Mesodermal cell (in vitro differentiated cells): ENCODE data around the gene NUTM1.
"Not testable (repeated sequence)": the region's sequence is repeated elsewhere in the genome, so short reads cannot be mapped to it uniquely, and the experiment has no call there.

ENCODE experiments used
- H3K27ac ChIP-seq: 2 replicates; pipeline ENCODE4 v1.7.0; 2013; ENCODE audit warnings: mild to moderate bottlenecking, low read depth, low read length, moderate library complexity; ENCODE audit not compliant: severe bottlenecking
- H3K36me3 ChIP-seq: 2 replicates; pipeline ENCODE4 v1.7.1; 2013; ENCODE audit warnings: mild to moderate bottlenecking, low read length, moderate library complexity; ENCODE audit not compliant: control insufficient read depth, insufficient read depth
- H3K4me1 ChIP-seq: one replicate; pipeline ENCODE4 v1.7.1; 2013; ENCODE audit warnings: mild to moderate bottlenecking, low read length; ENCODE audit not compliant: insufficient read depth, control insufficient read depth, poor library complexity, severe bottlenecking
- H3K4me3 ChIP-seq: 2 replicates; pipeline ENCODE4 v1.7.0; 2013; ENCODE audit warnings: low read length, control low read depth, mild to moderate bottlenecking; ENCODE audit not compliant: insufficient read depth, poor library complexity, severe bottlenecking; ENCODE audit errors: extremely low read depth
- H3K9me3 ChIP-seq: 2 replicates; pipeline ENCODE4 v1.7.1; 2013; ENCODE audit warnings: mild to moderate bottlenecking, low read length, moderate library complexity; ENCODE audit not compliant: control insufficient read depth
- WGBS, 2 experiments: methylation state at CpG; one replicate each; pipeline ENCODE4 v1.1.5; 2013; ENCODE audit warnings: missing lambda C conversion rate in 2 of 2; ENCODE audit not compliant: insufficient coverage in 2 of 2; 5-methylcytosine and 5-hydroxymethylcytosine counted together

NUTM1 gene

GRCh38 chr15:34389594-34390086 is 46.5 kb downstream of the NUTM1 start:
- WGBS, 2 experiments: no CpG with 5 or more reads among the region's 16 CpGs
- H3K36me3 ChIP-seq, H3K4me3 ChIP-seq, H3K9me3 ChIP-seq, H3K27ac ChIP-seq, H3K4me1 ChIP-seq: not testable (repeated sequence)

- H3K4me1 ChIP-seq, H3K36me3 ChIP-seq, H3K9me3 ChIP-seq, H3K27ac ChIP-seq, H3K4me3 ChIP-seq: not testable (repeated sequence)
- no CpG with 5 or more reads among the region's 2 CpGs for WGBS, 2 experiments
These were observed 49.9 kb downstream of the NUTM1 start for GRCh38 chr15:34392981-34393380.

GRCh38 chr15:34397637-34398259 is 54.6 kb downstream of the NUTM1 start:
- not testable (repeated sequence) for H3K9me3 ChIP-seq, H3K27ac ChIP-seq, H3K4me3 ChIP-seq, H3K36me3 ChIP-seq, H3K4me1 ChIP-seq
- no CpG with 5 or more reads among the region's 6 CpGs for WGBS, 2 experiments

- not testable (repeated sequence) for H3K36me3 ChIP-seq, H3K4me3 ChIP-seq, H3K4me1 ChIP-seq, H3K9me3 ChIP-seq, H3K27ac ChIP-seq
- WGBS, 2 experiments: no CpG with 5 or more reads among the region's 4 CpGs
These were observed 60.1 kb downstream of the NUTM1 start for GRCh38 chr15:34403160-34403598.

GRCh38 chr15:34403899-34404298 is 60.8 kb downstream of the NUTM1 start:
- H3K36me3 ChIP-seq, H3K4me3 ChIP-seq, H3K27ac ChIP-seq, H3K4me1 ChIP-seq, H3K9me3 ChIP-seq: not testable (repeated sequence)
- no CpG with 5 or more reads among the region's 3 CpGs for WGBS, 2 experiments
